Measurements from ENCODE around the gene SAMD4B. TPM values are rescaled to one million over a fixed set of nuclear protein-coding genes. Genes with fewer than 3 reads are reported as not detected.

SAMD4B gene
- total and polyA plus RNA-seq, 9 of the 15 experiments (the other 6 are each of a cell fraction or from before 2014, with no cell fraction given), result 3.4 to 90.5 (median 38.0) TPM

- no peak for TF ChIP-seq ILK (tag; IDR thresholded peaks at IDR 0.05; ENCODE audit: borderline replicate concordance, low read depth)
- no peak for TF ChIP-seq ZBTB1 (CRISPR knock-in tag; IDR thresholded peaks at IDR 0.05; ENCODE audit: borderline replicate concordance, low read depth)
- TF ChIP-seq OTX1 (CRISPR knock-in tag; IDR thresholded peaks at IDR 0.05), result no peak
- TF ChIP-seq ZNF436 (CRISPR knock-in tag; IDR thresholded peaks at IDR 0.05), result no peak
- TF ChIP-seq FOXJ2 (tag; IDR thresholded peaks at IDR 0.05), result no peak
- no peak for TF ChIP-seq CUX1 (CRISPR knock-in tag; IDR thresholded peaks at IDR 0.05)
- no peak for TF ChIP-seq MCM2 (IDR thresholded peaks at IDR 0.05; ENCODE audit: low read depth)
- TF ChIP-seq RUNX1 (IDR thresholded peaks at IDR 0.05; ENCODE audit: low read depth), result no peak
- no peak for TF ChIP-seq KDM2B (CRISPR knock-in tag; IDR thresholded peaks at IDR 0.05)
- TF ChIP-seq MBD1 (CRISPR knock-in tag; IDR thresholded peaks at IDR 0.05), result no peak
- no peak for TF ChIP-seq CHD4 (IDR thresholded peaks at IDR 0.05; ENCODE audit: insufficient read depth, insufficient replicate concordance, low read depth, low read length, poor library complexity, severe bottlenecking)
These were observed 31.5 kb upstream of the SAMD4B start (continued) for GRCh38 chr19:39310558-39311311.

Data from K562 (cell line).